Measurements from ENCODE around the gene DYNAP.
A peak's percentile ranks its signal among the peaks of the same experiment; 100 is the strongest.

DYNAP gene

GRCh38 chr18:54590945-54591344, at the start of gene DYNAP:
TSS of gene DYNAP (plus strand) at chr18:54591245. CDS start at chr18:54591283, 38 bp downstream.
- no peak for DNase-seq

- no peak for DNase-seq
Measured at GRCh38 chr18:54551590-54551989, 39.5 kb upstream of the DYNAP start.

GRCh38 chr18:54555286-54555685, 35.8 kb upstream of the DYNAP start:
- DNase-seq = no peak

- no peak for DNase-seq
Measured at GRCh38 chr18:54555996-54556395, 35.0 kb upstream of the DYNAP start.

- DNase-seq = no peak
Measured at GRCh38 chr18:54557958-54558357, 33.1 kb upstream of the DYNAP start.

GRCh38 chr18:54558609-54559585, 32.1 kb upstream of the DYNAP start:
- peak; percentile 10 for DNase-seq

GRCh38 chr18:54561706-54562267, 29.3 kb upstream of the DYNAP start:
- no peak for DNase-seq

- DNase-seq = no peak
Measured at GRCh38 chr18:54580202-54580729, 10.8 kb upstream of the DYNAP start.

- DNase-seq = no peak
Measured at GRCh38 chr18:54584065-54584464, 7.0 kb upstream of the DYNAP start.

GRCh38 chr18:54585743-54586142, 5.3 kb upstream of the DYNAP start:
- no peak for DNase-seq

GRCh38 chr18:54604211-54604610, 13.2 kb downstream of the DYNAP start:
- no peak for DNase-seq

- DNase-seq = no peak
Measured at GRCh38 chr18:54606835-54607212, 15.8 kb downstream of the DYNAP start.

- no peak for DNase-seq
Measured at GRCh38 chr18:54607213-54608027, 16.4 kb downstream of the DYNAP start.

GRCh38 chr18:54608028-54608642, 17.1 kb downstream of the DYNAP start:
- DNase-seq = peak; percentile 26

- no peak for DNase-seq
Measured at GRCh38 chr18:54611816-54612215, 20.8 kb downstream of the DYNAP start.

- no peak for DNase-seq
Measured at GRCh38 chr18:54612237-54612636, 21.2 kb downstream of the DYNAP start.

- DNase-seq = no peak
Measured at GRCh38 chr18:54613174-54613573, 22.1 kb downstream of the DYNAP start.

GRCh38 chr18:54616220-54616848, 25.3 kb downstream of the DYNAP start:
- no peak for DNase-seq

GRCh38 chr18:54622084-54622483, 31.0 kb downstream of the DYNAP start:
- no peak for DNase-seq

GRCh38 chr18:54626779-54627178, 35.7 kb downstream of the DYNAP start:
- no peak for DNase-seq

GRCh38 chr18:54630963-54631362, 39.9 kb downstream of the DYNAP start:
- no peak for DNase-seq

- DNase-seq = no peak
Measured at GRCh38 chr18:54636217-54636616, 45.2 kb downstream of the DYNAP start.
